NCI-H524 (cell line): ENCODE data around the gene PARP11.
A peak's percentile ranks its signal among the peaks of the same experiment; 100 is the strongest.

Source experiments
- DNase-seq, 2 experiments: peaks; one replicate each; lab custom pipeline; 2025; lab: John Stamatoyannopoulos, UW

The PARP11 gene

GRCh38 chr12:3872800-3873636, at the start of gene PARP11:
TSS of gene PARP11 (minus strand) at chr12:3873399. CDS start at chr12:3873229, 170 bp downstream.
- peak; percentile 89 to 94 for DNase-seq

- no peak for DNase-seq
Measured at GRCh38 chr12:3922033-3922432, 48.8 kb upstream of the PARP11 start.

GRCh38 chr12:3921526-3921925, 48.3 kb upstream of the PARP11 start:
- DNase-seq = no peak

GRCh38 chr12:3921151-3921471, 47.9 kb upstream of the PARP11 start:
- DNase-seq = no peak

- DNase-seq = no peak
Measured at GRCh38 chr12:3920351-3921150, 47.4 kb upstream of the PARP11 start.

GRCh38 chr12:3913278-3913677, 40.1 kb upstream of the PARP11 start:
- no peak for DNase-seq

- DNase-seq = no peak
Measured at GRCh38 chr12:3912863-3913262, 39.7 kb upstream of the PARP11 start.

- DNase-seq = no peak
Measured at GRCh38 chr12:3911409-3911808, 38.2 kb upstream of the PARP11 start.

- DNase-seq = no peak
Measured at GRCh38 chr12:3905664-3906063, 32.5 kb upstream of the PARP11 start.

- DNase-seq = no peak
Measured at GRCh38 chr12:3904999-3905398, 31.8 kb upstream of the PARP11 start.

- DNase-seq = no peak
Measured at GRCh38 chr12:3902921-3903320, 29.7 kb upstream of the PARP11 start.

- DNase-seq = no peak
Measured at GRCh38 chr12:3901116-3901515, 27.9 kb upstream of the PARP11 start.

GRCh38 chr12:3898756-3899155, 25.6 kb upstream of the PARP11 start:
- no peak for DNase-seq

GRCh38 chr12:3897371-3897971, 24.3 kb upstream of the PARP11 start:
- no peak for DNase-seq

GRCh38 chr12:3896801-3897351, 23.7 kb upstream of the PARP11 start:
- DNase-seq = no peak

- DNase-seq = no peak
Measured at GRCh38 chr12:3896356-3896755, 23.2 kb upstream of the PARP11 start.

GRCh38 chr12:3892631-3893030, 19.4 kb upstream of the PARP11 start:
- DNase-seq = no peak

GRCh38 chr12:3891201-3891600, 18.0 kb upstream of the PARP11 start:
- DNase-seq = no peak

GRCh38 chr12:3888659-3889058, 15.5 kb upstream of the PARP11 start:
- DNase-seq = no peak

- peak in 1 of 2 experiments; percentile 46 for DNase-seq
Measured at GRCh38 chr12:3885277-3886094, 12.3 kb upstream of the PARP11 start.

- no peak for DNase-seq
Measured at GRCh38 chr12:3884671-3885070, 11.5 kb upstream of the PARP11 start.
